NCI-H460 (cell line): ENCODE results near the gene TSPEAR. TPM values are rescaled to one million over a fixed set of nuclear protein-coding genes. Genes with fewer than 3 reads are reported as not detected.
"Not testable (repeated sequence)": the region's sequence is repeated elsewhere in the genome, so short reads cannot be mapped to it uniquely, and the experiment has no call there.

Experiments used
- DNase-seq: peaks from one replicate; pipeline ENCODE4 v3.0.0-alpha.2; 2016; ENCODE audit warnings: low read depth; ENCODE audit errors: extremely low read depth
- total RNA-seq: library from RNA; depleted of rRNA; stranded (reverse); fragments of >200 nt; shearing (Covaris generic); gene quantifications from 2 replicates; pipeline ENCODE4 v1.2.3, GENCODE V29; 2014

Gene TSPEAR
- total RNA-seq, 1 experiment from 2014 or later: 0.02 TPM

DNA sequence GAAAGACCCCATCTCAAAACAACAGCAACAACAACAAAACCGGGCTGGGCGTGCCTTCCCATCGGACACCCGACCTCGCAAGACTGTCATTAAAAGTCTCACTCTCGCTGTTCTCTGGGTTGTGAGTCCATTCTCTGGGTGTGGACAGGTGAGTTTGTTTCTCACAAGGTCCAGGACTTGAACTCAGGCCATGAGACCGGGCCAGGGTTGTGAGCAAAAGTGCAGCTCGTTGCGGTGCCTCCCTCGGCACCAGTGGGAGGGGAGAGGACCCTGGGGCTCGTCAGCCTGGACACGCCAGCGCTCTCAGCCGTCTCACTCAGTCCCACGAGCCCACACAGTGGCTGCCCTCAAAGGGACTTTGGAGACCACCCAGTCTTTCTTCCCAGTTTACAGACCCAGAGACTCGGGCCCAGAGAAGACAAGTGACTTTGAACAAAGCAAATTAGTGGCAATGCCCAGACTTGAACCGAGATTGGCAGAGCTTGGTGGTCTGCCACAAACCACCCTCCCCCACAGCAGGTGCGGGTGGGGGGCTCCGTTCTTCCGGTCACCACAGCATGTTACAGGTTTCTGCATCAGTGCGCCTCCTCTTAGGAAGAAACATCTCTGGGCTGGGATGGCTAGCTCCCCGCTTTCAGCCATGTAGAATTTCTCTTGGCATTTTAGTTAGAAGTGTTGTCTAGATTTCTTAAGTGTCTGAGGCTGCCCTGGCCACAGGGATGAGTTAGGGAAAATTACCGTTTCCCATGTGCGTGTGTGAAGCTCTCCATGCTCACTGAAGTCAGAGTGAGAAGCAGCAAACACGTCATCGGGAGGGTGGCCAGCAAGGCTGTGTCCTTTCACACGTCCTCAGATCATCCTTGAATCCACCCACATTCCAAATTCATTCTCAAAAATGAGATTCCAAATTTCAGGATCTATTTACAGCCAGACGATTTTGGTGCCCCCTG, 227.8 kb downstream of the TSPEAR start:
- DNase-seq: no peak

DNA sequence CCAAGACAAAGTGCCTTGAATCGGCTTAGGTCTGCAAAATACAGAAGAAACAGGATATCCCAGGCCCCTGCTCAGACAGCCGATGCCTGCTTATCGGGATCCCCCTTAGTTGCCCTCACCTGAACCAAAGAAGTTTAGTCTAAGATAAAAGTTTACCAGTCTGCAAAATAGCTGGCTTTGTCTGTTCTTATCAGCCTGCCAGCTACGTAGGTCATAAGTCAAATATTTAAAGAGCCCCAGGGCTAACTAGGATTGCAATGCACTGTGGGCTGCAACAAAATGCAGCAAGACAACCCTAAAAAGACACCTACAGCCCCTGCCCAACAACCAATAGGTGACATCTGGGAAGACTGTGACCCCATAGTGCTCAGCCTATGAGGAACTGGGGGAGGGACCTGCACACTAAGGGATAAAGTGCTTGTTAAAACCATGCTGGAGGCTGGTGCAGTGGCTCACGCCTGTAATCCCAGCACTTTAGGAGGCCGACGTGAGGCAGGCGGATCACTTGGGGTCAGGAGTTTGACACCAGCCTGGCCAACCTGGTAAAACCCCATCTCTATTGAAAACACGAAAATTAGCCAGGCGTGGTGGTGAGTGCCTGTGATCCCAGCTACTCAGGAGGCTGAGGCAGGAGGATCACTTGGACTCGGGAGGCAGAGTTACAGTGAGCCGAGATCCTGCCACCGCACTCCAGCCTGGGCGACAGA, 228.6 kb downstream of the TSPEAR start:
- no peak for DNase-seq

DNA sequence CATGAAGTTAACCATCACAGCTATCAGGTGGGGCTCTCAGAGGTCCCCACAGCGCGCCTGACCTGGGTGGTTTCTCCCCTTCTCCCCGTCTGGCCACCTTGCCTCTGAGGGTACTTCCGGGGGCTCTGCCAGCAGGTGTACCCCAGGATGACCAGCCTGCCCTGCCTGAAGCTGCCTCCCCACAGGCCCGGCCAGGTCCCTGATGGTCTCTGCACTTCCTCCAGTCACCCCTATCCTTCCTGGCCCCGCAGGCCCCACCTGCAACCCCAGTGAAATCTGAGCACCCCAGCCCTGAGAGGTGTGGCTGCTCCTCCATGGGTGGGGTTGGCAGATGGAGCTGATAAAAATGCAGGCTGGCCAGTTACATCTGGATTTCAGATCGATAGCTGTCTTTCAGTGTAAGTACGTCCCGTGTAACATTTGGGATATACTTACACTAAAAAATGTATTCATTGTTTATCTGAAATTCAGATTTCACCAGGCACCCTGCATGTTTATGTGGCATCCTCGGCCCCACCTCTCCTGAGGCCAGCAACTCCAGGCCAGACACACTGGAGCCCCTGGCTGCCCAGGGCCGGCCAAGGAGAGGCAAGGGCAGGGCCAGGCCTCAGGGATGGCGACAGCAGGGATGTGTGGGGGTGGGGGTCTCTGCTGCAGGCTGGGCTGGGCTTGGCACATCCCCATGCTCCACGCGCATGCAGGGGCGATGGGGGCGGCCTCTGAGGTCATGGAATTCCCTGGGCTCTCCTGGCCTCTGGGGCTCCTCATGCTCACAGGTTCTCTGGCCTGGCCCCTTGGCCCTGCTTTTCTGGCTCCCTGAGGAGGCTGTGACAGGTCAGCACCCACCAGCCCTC, 230.9 kb downstream of the TSPEAR start:
- no peak for DNase-seq

GRCh38 chr21:44479556-44480199, 231.7 kb downstream of the TSPEAR start:
- DNase-seq: not testable (repeated sequence)

- no peak for DNase-seq
Observed at GRCh38 chr21:44478801-44479167, 232.6 kb downstream of the TSPEAR start.

- no peak for DNase-seq
Observed at GRCh38 chr21:44478124-44478800, 233.1 kb downstream of the TSPEAR start.

DNA sequence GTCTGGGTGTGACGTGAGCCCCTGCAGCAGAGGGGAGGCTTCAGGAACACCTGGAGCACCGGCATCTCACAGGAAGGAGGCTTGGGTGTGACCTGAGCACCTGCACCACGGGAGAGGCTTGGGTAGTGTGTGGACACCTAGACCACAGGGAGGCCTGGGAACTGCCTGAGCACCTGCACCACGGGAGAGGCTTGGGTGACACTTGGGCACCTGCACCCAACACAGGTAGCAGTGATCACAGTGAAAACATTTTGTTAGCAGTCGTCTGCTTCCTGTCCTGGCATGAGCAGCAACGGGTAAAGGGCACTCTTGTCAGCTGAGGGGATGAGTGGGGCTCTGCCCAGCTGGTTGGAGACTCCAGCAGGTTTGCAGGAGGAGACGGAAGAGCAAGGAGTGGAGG, 233.7 kb downstream of the TSPEAR start:
- no peak for DNase-seq

DNA sequence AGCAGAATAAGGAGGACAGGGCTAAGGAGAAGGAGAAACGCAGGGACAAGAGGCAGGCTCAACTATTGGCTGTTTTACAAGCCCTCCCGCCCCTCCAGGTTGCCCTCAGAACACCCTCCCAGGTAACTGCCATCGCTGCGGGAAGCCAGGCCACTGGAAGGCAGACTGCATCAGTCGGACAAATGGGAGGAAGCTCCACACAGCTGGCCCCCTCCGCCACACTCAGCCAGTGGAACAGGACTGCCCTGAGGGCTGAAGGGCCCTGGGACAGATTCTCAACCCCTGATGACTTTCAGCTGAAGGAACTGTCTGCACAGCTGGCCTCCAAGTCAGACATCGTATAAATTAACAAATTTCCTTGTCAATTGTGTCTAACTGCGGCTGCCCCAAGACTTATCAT, 234.2 kb downstream of the TSPEAR start:
- no peak for DNase-seq

GRCh38 chr21:44475266-44475845, 236.0 kb downstream of the TSPEAR start:
- no peak for DNase-seq

GRCh38 chr21:44473915-44474555, 237.3 kb downstream of the TSPEAR start:
- DNase-seq: no peak

GRCh38 chr21:44471996-44472395, 239.4 kb downstream of the TSPEAR start:
- no peak for DNase-seq

DNA sequence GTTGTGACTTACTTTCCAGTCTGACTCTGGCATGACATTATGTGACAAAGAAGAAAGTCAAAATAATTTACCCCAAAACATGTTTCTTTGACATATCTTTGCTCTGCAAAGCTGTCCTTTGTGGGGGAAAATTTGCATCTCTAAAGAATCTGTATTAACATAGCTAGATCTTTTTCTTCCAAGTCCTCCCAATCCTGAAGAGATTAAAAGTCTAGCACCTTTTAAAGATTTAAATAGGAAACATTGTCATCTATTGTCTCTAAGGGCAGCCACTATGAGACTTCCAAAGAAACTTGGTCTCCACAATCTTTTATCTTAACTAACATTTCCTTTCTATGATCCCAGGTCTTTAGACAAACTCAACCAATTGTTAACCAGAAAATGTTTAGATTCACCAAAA, 240.0 kb downstream of the TSPEAR start:
- DNase-seq: no peak

- DNase-seq: no peak
Observed at GRCh38 chr21:44467859-44468195, 243.5 kb downstream of the TSPEAR start.

DNA sequence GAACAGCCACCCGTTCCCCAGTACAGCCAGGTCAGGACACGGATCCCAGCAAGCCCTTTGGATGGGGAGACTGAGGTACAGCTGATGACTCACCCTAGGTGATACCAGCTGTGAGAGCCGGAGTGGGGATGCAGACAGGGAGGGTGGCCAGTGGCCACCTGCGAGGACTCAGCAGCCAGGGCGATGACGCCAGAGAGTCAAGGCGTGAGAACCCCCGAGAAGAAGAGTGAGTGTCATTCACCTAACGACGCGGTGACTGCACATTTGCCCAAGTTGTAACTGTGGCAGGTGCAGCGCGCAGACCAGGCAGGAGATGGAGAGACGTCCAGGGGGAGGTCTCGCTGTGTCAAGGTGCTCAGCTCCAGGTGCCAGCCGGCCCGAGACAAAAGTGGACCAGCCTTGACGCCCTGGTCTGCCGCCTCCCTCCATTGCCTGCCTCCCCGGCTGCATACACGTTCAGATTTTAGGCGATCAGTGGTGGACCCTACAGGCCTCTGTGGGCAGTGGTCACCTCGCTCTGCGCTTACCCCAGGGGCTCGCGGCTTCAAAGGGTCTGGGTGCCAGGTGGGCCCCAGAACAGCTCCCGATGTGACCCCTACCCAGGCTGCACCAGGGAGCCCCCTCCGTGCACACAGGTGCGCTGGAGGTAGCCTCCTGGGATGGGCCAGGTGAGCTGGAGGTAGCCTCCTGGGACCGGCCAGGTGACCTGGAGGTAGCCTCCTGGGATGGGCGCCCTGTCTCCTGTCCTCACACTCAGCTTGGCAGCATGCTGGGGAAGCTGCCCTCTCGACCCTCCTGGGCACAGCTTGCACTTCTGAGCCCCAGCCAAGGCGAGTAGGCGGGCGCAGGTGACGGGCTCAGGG, 244.1 kb downstream of the TSPEAR start:
- DNase-seq: no peak

GRCh38 chr21:44466351-44466954, 244.9 kb downstream of the TSPEAR start:
- DNase-seq: no peak

DNA sequence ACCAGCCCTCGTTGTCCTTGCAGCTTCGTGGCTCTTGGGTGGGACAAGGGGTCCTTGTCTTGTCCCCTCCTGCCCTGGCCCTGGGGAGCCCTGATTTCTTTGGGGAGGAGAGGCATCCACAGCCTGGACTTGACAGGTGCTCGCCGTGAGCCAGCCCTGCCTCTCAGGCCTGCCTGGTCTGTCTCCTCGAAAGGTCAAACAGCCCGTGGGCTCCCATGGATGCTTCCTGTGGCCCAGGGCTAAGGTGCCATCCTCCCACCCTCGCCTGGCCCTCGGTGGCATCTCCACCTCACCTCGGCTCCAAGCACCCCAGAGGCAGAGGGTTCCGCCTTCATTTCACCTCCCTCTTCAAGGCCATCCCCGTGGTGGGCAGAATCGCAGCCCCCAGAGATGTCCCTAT, 247.0 kb downstream of the TSPEAR start:
- DNase-seq: no peak

DNA sequence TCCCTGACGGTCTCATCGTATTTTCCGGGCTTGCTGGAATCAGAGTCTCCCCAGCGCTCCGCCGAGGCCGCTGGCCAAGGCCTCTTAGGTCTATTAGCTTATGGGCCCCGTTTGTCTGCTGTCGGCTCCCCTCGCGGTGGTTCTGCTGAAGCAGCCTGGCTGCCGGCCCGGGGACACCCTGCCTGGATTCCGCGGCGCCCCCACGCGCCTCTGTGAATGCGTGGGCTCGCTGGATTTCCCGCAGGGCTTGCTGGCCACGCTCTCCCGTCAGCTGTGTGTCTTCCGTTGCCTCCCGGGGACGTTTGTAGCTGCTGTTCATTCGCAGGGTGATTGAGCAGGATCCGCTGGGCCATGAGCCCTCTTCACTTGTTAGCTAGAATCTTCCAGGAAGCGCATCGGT, 247.6 kb downstream of the TSPEAR start:
- DNase-seq: no peak

DNA sequence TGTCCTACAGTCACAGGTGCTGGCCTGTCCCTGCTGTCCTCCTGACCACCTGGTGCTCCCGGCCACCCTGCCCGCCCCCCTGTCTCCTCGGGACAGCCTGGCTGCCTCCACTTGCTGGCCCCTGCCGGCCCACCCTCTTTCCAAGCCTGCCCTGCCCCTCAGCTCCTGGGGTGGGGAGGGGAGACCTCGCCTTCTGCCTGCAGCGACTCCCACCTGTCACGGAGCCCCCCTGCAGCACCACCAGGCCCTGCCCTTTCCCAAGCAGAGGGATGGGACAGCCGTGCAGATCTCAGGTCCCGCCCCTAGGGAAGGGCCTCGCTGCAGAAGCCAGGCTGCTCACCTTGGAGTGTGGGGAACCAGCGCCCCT, 248.6 kb downstream of the TSPEAR start:
- DNase-seq: no peak
